Retina (tissue), 1 donor: ENCODE measurements around the gene FAM13C.
A peak's percentile ranks its signal among the peaks of the same experiment; 100 is the strongest.

Source experiments
- DNase-seq: peaks from one replicate; pipeline ENCODE4 v3.0.0-alpha.2; 2016

FAM13C gene

DNA sequence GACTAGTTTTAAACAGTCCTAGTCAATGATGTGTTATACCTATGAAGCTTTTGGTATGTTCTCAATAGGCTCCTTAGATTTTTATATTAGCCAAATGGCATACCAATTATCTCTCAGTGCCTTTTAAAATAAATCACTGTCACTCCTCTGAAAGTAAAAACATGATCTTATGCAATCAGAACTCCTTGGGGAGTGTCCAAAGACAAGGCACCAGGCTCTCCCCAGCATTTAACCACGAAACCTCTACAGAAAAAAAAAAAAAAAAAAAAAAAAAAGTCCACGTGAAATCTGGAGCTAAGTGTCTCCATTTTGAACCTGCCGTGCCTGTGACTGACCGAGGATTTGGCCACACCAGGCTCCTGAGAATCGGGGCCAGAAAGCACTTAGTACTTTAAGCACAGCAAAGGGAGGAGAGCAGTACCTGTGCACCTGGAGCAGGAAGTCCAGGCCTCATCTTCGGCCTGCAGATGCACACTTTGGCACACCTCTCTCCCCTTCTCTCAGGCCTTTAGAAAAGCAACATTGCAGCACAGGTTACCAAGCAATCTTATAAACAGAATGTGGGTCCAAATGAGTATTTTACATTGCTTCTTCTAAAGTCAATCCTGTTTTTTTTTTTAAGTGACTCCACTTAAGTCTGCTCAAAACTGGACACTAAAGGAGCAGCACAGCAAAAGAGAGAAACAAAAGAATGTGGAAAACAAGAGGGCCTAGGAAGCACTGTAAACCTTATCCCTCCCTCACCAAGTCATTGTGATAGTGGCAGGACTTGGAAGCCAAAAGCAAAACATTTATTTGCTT is 1.5 kb downstream of the FAM13C start:
- peak; percentile 57 for DNase-seq

DNA sequence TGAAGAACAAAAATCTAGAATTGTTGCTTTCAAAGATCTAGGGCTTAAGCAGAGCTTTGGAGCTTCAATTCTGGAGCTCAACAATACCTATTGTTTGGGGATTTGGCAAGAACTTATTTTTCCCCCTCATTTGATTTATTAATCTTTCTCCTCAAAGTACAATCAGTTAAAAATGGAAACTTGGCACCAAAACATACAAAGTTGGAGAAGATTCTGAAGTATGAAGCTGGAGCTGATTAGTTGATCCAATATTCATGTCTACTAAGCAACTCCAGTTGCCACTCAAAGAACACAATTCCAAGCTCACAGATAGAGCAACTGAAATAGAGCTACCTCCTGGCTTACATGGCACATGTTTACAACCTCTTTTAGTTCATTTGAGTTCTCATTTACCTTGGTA is 3.8 kb downstream of the FAM13C start:
- no peak for DNase-seq

- DNase-seq: no peak
These were observed 7.9 kb downstream of the FAM13C start for GRCh38 chr10:59354434-59354833.

GRCh38 chr10:59350558-59350957 is 11.8 kb downstream of the FAM13C start:
- DNase-seq: no peak

DNA sequence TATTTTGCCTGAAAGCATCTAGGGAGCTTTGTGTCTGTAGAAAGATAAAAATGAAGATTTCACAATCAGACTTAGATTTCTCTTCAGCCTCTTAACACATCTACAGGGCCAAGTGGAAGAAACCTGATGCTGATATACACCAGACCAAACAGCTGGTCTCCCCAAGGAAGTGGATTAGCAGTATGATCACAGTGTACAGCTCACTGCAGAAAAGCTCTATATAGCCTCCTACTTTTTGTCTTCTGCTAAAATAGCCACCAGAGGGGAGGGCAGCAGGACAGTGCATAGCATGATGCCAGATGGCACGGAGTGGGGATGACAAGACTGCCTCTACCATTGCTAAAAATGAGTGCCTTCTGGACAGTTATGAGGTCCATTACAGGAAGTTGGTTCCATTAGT is 16.0 kb downstream of the FAM13C start:
- no peak for DNase-seq

GRCh38 chr10:59342723-59343122 is 19.6 kb downstream of the FAM13C start:
- no peak for DNase-seq

GRCh38 chr10:59342000-59342399 is 20.3 kb downstream of the FAM13C start:
- no peak for DNase-seq

GRCh38 chr10:59340285-59340684 is 22.1 kb downstream of the FAM13C start:
- no peak for DNase-seq

DNA sequence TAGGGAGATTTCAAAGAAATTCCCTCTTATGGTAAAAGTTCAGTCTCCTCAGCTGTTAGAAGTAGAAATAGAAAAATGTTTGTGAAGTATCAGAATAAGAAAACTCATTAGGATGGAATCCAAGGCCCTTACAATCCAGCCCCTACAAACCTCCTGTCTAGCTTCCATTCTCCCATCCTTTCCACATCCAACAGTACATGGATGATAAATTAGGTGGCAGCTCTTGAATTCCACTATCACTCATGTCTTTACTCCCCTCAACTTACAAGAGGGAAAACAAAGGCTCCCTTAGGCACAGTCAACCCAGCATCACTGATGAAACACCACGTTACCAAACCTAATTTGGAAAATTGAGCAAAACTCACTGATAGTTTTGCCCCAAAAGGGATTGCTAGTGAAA is 23.0 kb downstream of the FAM13C start:
- DNase-seq: no peak

DNA sequence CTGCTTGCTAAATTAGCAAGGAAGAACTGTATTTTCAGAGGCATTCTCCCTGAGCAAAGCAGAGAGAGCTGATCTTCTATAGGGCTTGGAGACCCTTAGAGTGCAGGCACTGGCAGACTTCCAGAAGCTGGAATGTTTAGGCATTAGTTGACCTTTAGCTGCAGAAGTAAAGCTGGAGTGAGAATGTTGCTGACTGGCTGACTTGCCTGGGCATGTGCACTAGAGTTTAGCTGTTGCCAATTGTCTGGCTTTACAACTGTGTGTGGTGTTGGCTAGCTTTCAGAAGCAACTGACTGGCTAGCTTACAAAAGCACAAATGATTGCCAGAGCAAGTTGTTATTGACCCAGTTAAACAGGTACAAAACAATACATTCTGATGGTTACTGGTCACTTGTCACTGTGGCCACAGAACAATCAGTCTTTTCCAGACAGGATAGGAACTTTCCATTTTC is 25.1 kb downstream of the FAM13C start:
- no peak for DNase-seq

DNA sequence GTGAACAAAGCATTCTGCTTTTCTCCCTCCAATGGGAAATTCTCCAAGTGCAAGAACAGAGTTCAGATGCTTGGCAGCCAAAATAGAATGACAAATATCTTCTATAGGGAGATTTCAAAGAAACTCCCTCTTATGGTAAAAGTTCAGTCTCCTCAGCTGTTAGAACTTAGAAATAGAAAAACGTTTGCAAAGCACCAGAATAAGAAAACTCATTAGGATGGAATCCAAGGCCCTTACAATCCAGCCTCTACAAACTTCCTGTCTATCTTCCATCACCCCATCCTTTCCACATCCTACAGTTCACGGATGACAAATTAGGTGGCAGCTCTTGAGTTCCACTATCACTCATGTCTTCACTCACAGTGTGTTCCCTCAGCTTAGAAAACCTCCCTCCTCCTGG is 25.7 kb downstream of the FAM13C start:
- DNase-seq: no peak

GRCh38 chr10:59335497-59335896 is 26.9 kb downstream of the FAM13C start:
- DNase-seq: no peak

DNA sequence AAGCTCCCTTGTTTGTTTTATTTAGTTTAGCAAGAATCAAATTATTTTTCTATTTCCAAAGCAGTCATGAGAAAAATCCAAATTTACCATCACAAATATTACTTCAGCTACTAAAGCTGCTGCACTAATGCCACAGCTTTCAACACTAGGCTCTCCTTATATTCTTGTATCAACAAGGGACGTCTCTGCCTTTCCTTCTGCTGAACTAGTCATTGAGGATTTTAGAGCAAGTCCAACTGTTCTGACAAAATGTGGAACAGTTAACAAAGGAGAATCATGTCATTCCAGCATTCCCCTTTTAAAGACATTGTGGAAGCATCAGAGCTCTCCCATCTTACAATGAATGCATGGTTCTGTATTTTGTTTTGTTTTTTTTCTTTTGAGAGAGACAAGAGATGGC is 28.6 kb downstream of the FAM13C start:
- DNase-seq: no peak

GRCh38 chr10:59332581-59332980 is 29.8 kb downstream of the FAM13C start:
- no peak for DNase-seq

DNA sequence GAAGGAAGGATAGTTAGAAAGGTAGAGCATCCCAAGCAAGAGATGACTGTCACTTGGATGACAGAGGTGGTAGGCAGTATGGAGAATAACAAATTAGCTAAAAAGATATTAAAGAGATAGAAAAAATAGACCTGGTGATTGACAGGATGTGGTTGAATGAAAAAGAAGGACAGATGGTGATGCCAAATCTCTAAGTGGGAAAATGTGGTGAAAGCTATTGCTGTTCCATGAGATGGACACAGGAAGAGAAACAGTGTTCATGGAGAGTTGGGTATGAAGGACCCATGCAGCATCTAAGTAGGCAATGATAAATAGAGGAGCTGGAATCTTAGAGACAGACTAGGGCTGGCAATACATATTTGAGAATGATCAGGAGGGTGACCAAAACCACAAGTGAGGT is 30.7 kb downstream of the FAM13C start:
- DNase-seq: no peak

- no peak for DNase-seq
These were observed 37.2 kb downstream of the FAM13C start for GRCh38 chr10:59325116-59325515.

- no peak for DNase-seq
These were observed 37.8 kb downstream of the FAM13C start for GRCh38 chr10:59324597-59324996.

DNA sequence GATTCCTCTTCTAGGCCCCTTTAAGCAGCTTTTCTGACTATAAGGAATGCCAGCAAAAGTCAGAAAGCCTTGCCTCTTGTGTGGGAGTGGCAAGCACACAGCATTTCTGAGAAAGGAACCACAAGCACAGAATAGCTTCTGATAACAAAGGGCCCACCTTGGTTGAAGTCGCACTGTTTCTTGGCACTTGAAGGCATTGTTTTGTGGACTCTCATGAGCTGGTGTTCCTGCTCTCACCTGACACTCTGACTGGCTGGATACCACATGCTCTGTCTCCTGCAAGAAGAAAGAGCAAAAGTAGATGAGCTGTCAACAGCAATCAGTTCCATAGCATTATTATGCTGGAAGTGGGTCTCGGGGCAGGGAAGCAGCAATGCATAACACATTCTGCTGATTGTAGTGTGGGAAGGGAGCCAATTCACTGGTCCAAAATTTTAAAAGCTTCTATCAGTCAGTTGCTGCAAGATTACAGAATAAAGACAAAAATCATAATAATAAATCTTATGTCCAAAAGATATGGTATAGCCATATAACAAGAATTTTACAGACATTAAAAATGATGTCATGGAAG is 38.4 kb downstream of the FAM13C start:
- DNase-seq: no peak

- no peak for DNase-seq
These were observed 39.3 kb downstream of the FAM13C start for GRCh38 chr10:59323036-59323459.

DNA sequence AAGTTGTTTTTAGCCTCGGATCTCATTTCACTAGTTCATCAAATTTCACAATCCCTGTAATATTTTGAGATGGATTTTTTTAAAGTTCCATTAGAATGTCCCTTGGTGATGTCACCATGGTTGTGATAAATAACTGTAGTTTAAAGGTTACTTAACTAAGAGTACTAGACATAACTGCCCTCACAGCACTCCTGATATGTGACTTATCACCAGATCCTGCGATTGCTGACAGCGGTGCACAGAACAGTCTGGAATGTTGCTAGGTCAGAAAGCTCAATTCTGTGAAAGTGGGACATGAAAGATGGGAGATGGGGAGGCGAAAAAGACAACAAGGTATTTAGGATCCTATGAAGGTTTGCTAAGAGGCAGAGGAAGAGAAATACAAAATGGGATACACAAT is 40.2 kb downstream of the FAM13C start:
- no peak for DNase-seq

- DNase-seq: no peak
These were observed 42.0 kb downstream of the FAM13C start for GRCh38 chr10:59320355-59320754.

DNA sequence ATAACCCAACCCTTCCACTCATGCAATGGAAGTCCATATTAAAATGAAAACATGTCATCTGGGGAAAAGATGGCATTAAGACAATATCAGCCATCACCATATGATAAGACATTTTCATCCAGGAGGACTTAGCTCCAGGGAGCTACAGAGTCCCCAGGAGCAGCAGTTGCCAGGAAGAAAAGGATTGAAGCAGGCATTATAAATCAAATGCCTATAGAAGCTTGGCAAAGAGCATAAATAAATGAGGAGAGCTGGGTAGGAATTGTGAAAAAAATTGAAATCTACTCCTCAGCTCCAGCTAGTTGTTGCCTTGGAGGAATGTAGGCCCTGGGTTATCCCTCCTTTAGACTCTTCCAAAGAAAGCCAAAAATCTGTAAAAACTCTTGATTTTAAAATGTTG is 42.5 kb downstream of the FAM13C start:
- DNase-seq: no peak

DNA sequence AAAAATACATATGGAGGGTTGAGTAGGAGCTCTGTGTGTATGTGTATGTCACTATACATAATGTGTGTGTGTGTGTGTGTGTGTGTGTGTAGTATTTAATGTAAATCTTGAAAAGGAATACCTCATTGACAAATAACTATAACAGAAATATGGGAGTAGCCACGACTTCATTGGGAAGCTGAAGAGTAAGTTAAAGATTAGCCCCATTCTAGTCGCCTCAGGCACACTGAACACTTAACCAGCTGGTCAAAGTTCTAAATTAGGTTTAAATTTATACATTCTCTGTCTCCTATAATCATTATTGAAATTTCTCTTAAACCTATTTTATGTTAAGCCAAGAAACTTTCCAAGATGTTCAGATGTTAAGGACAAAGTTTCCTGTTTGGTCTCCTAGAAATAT is 45.3 kb downstream of the FAM13C start:
- DNase-seq: no peak

DNA sequence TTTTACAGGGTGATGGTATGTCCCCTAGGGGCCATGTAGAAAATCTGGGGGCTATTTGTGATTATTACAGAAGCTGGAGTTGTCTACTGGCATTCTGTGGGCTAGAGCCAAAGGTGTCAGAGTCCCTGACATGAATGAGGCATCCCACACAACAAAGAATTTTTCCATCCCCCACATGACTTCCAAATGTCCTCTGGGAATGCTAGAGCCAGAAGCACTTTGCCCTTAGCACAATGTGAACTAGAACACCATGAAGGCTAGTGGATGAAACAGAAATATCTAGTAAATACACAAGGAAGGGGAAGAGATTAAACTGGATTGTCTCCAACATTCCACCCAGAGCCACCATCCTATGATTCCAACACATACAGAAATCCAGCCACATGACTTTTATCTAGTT is 46.9 kb downstream of the FAM13C start:
- DNase-seq: no peak

DNA sequence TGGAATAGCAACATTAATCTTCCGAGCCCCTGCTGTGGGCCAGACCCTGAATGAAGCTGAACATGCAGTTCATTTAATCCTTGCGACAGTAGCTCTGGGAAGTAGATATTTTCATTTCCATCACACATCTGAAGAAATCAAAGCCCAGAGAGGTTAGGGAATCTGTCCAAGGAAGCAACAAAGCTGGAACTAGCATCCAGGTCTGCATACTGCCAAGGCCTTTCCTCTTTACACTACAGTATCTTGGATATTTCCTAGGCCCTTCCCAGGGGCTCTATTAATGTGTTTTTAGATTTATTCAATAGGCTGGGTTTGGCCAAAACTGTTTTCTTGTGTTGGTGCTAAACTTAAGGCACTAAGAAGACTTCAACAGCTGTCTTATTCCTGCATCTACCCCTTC is 48.1 kb downstream of the FAM13C start:
- no peak for DNase-seq
